Stromal cell of bone marrow (primary cell): ENCODE measurements around the gene ERRFI1.
"Not testable (repeated sequence)": the region's sequence is repeated elsewhere in the genome, so short reads cannot be mapped to it uniquely, and the experiment has no call there.

Experiments
- DNase-seq: peaks from one replicate; pipeline ENCODE4 v3.0.0-alpha.2; 2012; ENCODE audit warnings: low read depth

Gene ERRFI1

DNA sequence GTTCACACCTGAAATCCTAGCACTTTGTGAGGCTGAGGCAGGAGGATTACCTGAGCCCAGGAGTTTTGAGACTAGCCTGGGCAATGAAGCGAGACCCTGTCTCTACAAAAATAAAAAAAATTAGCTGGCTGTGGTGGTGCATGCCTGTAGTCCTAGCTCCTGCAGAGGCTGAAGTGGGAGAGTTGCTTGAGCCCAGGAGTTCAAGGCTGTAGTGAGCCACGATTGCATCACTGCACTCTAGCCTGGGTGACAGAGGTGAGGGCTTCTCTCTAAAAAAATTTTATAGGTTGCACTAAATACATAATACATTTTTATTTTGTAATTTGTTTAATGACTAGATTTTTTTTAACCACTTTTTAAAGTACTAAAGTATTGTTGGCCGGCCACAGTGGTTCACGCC lies 58.5 kb downstream of the ERRFI1 start:
- no peak for DNase-seq

DNA sequence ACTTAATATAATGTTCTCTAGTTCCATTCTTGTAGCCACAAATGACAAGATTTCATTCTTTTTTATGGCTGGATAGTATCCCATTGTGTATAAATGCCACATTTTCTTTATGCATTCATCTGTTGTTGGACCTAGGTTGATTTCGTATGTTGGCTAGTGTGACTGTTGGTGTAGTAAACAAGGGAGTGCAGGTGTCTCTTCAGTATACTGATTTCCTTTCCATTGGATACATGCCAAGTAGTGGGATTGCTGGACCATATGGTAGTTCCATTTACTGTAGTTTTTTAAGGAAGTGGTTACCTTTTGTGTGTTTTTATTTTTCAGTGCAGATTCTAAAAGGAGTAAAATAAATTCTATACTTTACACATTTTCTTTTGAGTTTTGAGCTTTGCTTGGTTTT lies 58.9 kb downstream of the ERRFI1 start:
- DNase-seq: no peak

DNA sequence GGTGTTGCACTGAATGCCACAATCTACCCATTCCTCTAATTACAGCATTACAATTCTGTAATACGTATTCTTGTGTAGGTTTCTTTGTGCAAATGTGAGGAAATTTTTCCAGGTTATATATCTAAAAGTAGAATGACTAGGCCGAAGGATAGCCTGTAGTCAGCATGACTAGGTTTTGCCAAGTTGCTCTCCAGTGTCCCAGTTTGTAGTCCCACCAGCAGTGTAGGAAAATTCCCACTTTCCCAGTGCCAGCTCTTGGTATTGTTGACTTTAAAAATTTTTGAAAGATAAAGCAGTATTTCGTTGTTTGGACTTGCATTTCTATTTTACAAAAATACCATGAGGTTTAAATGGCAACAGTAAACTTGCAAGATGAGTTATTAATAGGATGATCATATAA lies 61.6 kb downstream of the ERRFI1 start:
- DNase-seq: no peak

- not testable (repeated sequence) for DNase-seq
Observed at GRCh38 chr1:7963841-7964240, 62.3 kb downstream of the ERRFI1 start.

- not testable (repeated sequence) for DNase-seq
Observed at GRCh38 chr1:7963378-7963730, 62.8 kb downstream of the ERRFI1 start.

DNA sequence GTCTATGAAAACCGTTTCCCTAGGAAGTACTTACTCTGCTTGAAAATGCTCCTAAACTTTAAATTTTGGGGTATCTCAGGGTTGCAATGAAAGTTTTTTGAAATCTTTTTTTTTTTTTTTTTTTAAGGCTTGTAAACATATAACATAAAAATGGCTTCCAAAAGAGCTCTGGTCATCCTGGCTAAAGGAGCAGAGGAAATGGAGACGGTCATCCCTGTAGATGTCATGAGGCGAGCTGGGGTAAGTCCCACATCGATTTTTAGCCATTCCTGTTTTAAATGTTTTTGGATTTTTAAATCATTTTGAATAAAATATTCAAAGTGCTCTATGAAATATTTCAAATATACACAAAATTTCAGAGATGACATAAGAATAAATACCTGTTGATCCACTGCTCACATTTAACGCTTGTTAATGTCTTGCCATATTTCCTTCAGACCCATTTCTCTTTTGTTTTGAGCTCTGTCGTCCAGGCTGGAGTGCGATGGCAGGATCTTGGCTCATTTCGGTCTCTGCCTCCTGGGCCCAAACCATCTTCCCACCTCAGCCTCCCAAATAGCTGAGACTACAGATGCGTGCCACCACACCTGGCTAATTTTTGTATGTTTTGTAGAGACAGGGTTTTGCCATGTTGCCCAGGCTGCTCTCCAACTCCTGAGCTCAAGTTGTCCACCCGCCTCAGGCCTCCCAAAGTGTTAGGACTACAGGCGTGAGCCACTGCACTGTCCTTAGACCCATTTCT lies 63.3 kb downstream of the ERRFI1 start:
- no peak for DNase-seq

- no peak for DNase-seq
Observed at GRCh38 chr1:7962014-7962335, 64.1 kb downstream of the ERRFI1 start.
